ENCODE results near the gene DYNLT3.
A peak's percentile ranks its signal among the peaks of the same experiment; 100 is the strongest.

DYNLT3 gene

GRCh38 chrX:37846934-37847732 lies at the start of gene DYNLT3:
DYNLT3 (minus strand) TSS chrX:37847571; CDS start chrX:37847510, 61 bp downstream.
- DNase-seq (ENCODE audit: low read depth): peak; percentile 80

GRCh38 chrX:37896511-37896890 lies 49.1 kb upstream of the DYNLT3 start:
- no peak for DNase-seq (ENCODE audit: low read depth)

GRCh38 chrX:37895795-37896510 lies 48.6 kb upstream of the DYNLT3 start:
- DNase-seq (ENCODE audit: low read depth): no peak

- DNase-seq (ENCODE audit: low read depth): no peak
These were observed 47.4 kb upstream of the DYNLT3 start for GRCh38 chrX:37894725-37895124.

GRCh38 chrX:37888010-37888409 lies 40.6 kb upstream of the DYNLT3 start:
- no peak for DNase-seq (ENCODE audit: low read depth)

GRCh38 chrX:37887347-37887746 lies 40.0 kb upstream of the DYNLT3 start:
- no peak for DNase-seq (ENCODE audit: low read depth)

GRCh38 chrX:37883196-37883595 lies 35.8 kb upstream of the DYNLT3 start:
- DNase-seq (ENCODE audit: low read depth): peak; percentile 69

GRCh38 chrX:37879692-37880091 lies 32.3 kb upstream of the DYNLT3 start:
- DNase-seq (ENCODE audit: low read depth): peak; percentile 44

- no peak for DNase-seq (ENCODE audit: low read depth)
These were observed 29.3 kb upstream of the DYNLT3 start for GRCh38 chrX:37876716-37877115.

- no peak for DNase-seq (ENCODE audit: low read depth)
These were observed 28.3 kb upstream of the DYNLT3 start for GRCh38 chrX:37875675-37876074.

- DNase-seq (ENCODE audit: low read depth): no peak
These were observed 25.8 kb upstream of the DYNLT3 start for GRCh38 chrX:37873220-37873619.

- DNase-seq (ENCODE audit: low read depth): peak; percentile 64
These were observed 24.9 kb upstream of the DYNLT3 start for GRCh38 chrX:37872303-37872655.

- DNase-seq (ENCODE audit: low read depth): peak; percentile 90
These were observed 24.4 kb upstream of the DYNLT3 start for GRCh38 chrX:37871626-37872302.

- DNase-seq (ENCODE audit: low read depth): no peak
These were observed 20.3 kb upstream of the DYNLT3 start for GRCh38 chrX:37867536-37868153.

GRCh38 chrX:37863728-37864127 lies 16.4 kb upstream of the DYNLT3 start:
- no peak for DNase-seq (ENCODE audit: low read depth)

- DNase-seq (ENCODE audit: low read depth): no peak
These were observed 15.5 kb upstream of the DYNLT3 start for GRCh38 chrX:37862851-37863250.

GRCh38 chrX:37860721-37861120 lies 13.3 kb upstream of the DYNLT3 start:
- DNase-seq (ENCODE audit: low read depth): no peak

- DNase-seq (ENCODE audit: low read depth): no peak
These were observed 7.4 kb upstream of the DYNLT3 start for GRCh38 chrX:37854748-37855147.

- DNase-seq (ENCODE audit: low read depth): no peak
These were observed 6.8 kb upstream of the DYNLT3 start for GRCh38 chrX:37854148-37854547.

GRCh38 chrX:37847733-37848197 lies 394 bp upstream of the DYNLT3 start:
- DNase-seq (ENCODE audit: low read depth): no peak

GRCh38 chrX:37846558-37846933 lies 825 bp downstream of the DYNLT3 start:
- DNase-seq (ENCODE audit: low read depth): no peak

- DNase-seq (ENCODE audit: low read depth): peak; percentile 30
These were observed 1.2 kb downstream of the DYNLT3 start for GRCh38 chrX:37846141-37846540.

All from ELR (cell line).